ENCODE measurements around the gene DLG2. TPM values are rescaled to one million over a fixed set of nuclear protein-coding genes. Genes with fewer than 3 reads are reported as not detected.

DLG2 gene
- total and polyA plus RNA-seq, 2 of the 8 experiments (the other 6 are each of a cell fraction or from before 2014, with no cell fraction given), result 1.7 to 14.3 TPM

- Histone ChIP-seq H3K23me2 (ENCODE audit: low read depth, low read length) (no peaks in the 10 kb centered on the region), H2AK5ac (ENCODE audit: low read depth, low read length) (no peak overlapping the region), H4K20me1 (replicated peaks in 1 of 2; ENCODE audit: control insufficient read depth in 1 of 2, insufficient read depth in 2 of 2, low read length in 2 of 2) (no peaks in the 10 kb centered on the region), H3K36me3 (ENCODE audit: control insufficient read depth in 2 of 4, insufficient read depth in 4 of 4, low read length in 3 of 4) (no peaks in the 10 kb centered on the region), H3K4me2 (ENCODE audit: insufficient read depth in 1 of 2, low read depth in 2 of 2, low read length in 2 of 2) (no peak overlapping the region), H3K18ac (ENCODE audit: extremely low read depth, low read length) (no peak overlapping the region), H2BK5ac (ENCODE audit: low read depth, low read length) (no peak overlapping the region), H3K27me3 (replicated peaks in 1 of 4; ENCODE audit: control insufficient read depth in 3 of 4, extremely low read depth in 1 of 4, insufficient read depth in 3 of 4, low read length in 3 of 4) (no peaks in the 10 kb centered on the region), H3K4me1 (replicated peaks in 1 of 4; ENCODE audit: control insufficient read depth in 3 of 4, insufficient read depth in 4 of 4, low read length in 3 of 4) (no peaks in the 10 kb centered on the region), H4K8ac (ENCODE audit: extremely low read depth, insufficient read depth, low read length) (no peak overlapping the region), H3K9ac (replicated peaks in 1 of 4; ENCODE audit: extremely low read depth in 1 of 4, low read depth in 3 of 4, low read length in 3 of 4) (no peak overlapping the region), H3K56ac (replicated peaks; ENCODE audit: insufficient read length, low read depth, low read length) (no peak overlapping the region), H2BK12ac (ENCODE audit: low read depth, low read length) (no peak overlapping the region), H2AFZ (ENCODE audit: low read length) (no peak overlapping the region), H3K27ac (ENCODE audit: low read depth, low read length) (no peak overlapping the region), H3K79me1 (ENCODE audit: low read depth, low read length) (no peaks in the 10 kb centered on the region), H3K23ac (ENCODE audit: insufficient read length) (no peak overlapping the region), H3K4ac (replicated peaks; ENCODE audit: insufficient read length, low read depth, low read length) (no peak overlapping the region), H3K9me3 (ENCODE audit: insufficient read depth in 2 of 2, low read depth in 1 of 2, low read length in 1 of 2) (peaks cover 11% of the 10 kb centered on the region in 2 experiments; a peak in 3 of 4 replicates), H3K14ac (ENCODE audit: insufficient read length) (no peak overlapping the region), H2BK20ac (ENCODE audit: low read length) (no peak overlapping the region), H3K4me3 (ENCODE audit: extremely low read depth in 1 of 4, insufficient read depth in 2 of 4, low read depth in 3 of 4, low read length in 4 of 4) (no peak overlapping the region), H3K79me2 (ENCODE audit: control insufficient read depth in 1 of 2, insufficient read depth in 2 of 2, low read length in 2 of 2) (no peaks in the 10 kb centered on the region), H4K91ac (replicated peaks; ENCODE audit: insufficient read length, low read length) (no peak overlapping the region), H4K5ac (ENCODE audit: insufficient read length, low read depth, low read length) (no peak overlapping the region), H2BK15ac (ENCODE audit: low read length) (no peak overlapping the region), H2BK120ac (replicated peaks; ENCODE audit: low read depth, low read length) (no peak overlapping the region)
- no peak for TF ChIP-seq POLR2A (IDR thresholded peaks at IDR 0.05; ENCODE audit: control extremely low read depth in 1 of 2, low read depth in 2 of 2, low read length in 2 of 2)
- no peak for TF ChIP-seq SIN3A (conservative IDR thresholded peaks at IDR 0.05 in 1 of 2, IDR thresholded peaks at IDR 0.05 in 1 of 2; ENCODE audit: low read depth in 1 of 2, low read length in 2 of 2)
- TF ChIP-seq EZH2 (IDR thresholded peaks at IDR 0.05; ENCODE audit: low read depth, low read length, severe bottlenecking), result no peak
- no peak for TF ChIP-seq USF2 (IDR thresholded peaks at IDR 0.05; ENCODE audit: low read length)
- ChIA-PET CTCF (ENCODE audit: partially characterized antibody) (interaction anchor here (3.3 kb wide), 1 partner anchor 8 kb away, joined by 22 read pairs; no protein-coding TSS in a partner anchor), POLR2A (ENCODE audit: partially characterized antibody) (no interaction called here)
- 100% methylated on average over 1 of the region's 1 CpG; no CpG with 5 or more reads in 1 of the 2 experiments for WGBS, 2 experiments (ENCODE audit: extremely low coverage in 1 of 2, insufficient coverage in 1 of 2, insufficient read length in 1 of 2, insufficient replicate concordance in 2 of 2, low coverage in 1 of 2, low lambda C conversion rate in 2 of 2, missing lambda C conversion rate in 1 of 2)
- DNase-seq (ENCODE audit: low read depth in 1 of 2, low spot score in 2 of 2), result no peak
- FAIRE-seq, result no peak
These were observed 1053.3 kb downstream of the DLG2 start for GRCh38 chr11:84573868-84574267.
